ENCODE measurements around the gene NALCN. TPM values are rescaled to one million over a fixed set of nuclear protein-coding genes. Genes with fewer than 3 reads are reported as not detected.

NALCN gene
- total and polyA plus RNA-seq, 2 of the 8 experiments (the other 6 are each of a cell fraction or from before 2014, with no cell fraction given), result 0.26 to 0.54 TPM

GRCh38 chr13:101209206-101209893 lies 207.0 kb downstream of the NALCN start:
- no peak for FAIRE-seq
- WGBS, 2 experiments (ENCODE audit: extremely low coverage in 1 of 2, insufficient coverage in 1 of 2, insufficient read length in 1 of 2, insufficient replicate concordance in 2 of 2, low coverage in 1 of 2, low lambda C conversion rate in 2 of 2, missing lambda C conversion rate in 1 of 2), result 92% methylated on average over 4 of the region's 4 CpGs; no CpG with 5 or more reads in 1 of the 2 experiments
- TF ChIP-seq KDM5A (IDR thresholded peaks at IDR 0.05; ENCODE audit: low read length) (no peak), RFX5 (IDR thresholded peaks at IDR 0.05; ENCODE audit: borderline replicate concordance, low read depth, low read length) (no peak), ASH2L (IDR thresholded peaks at IDR 0.05; ENCODE audit: low read length) (no peak), SIX5 (IDR thresholded peaks at IDR 0.05; ENCODE audit: low read depth, low read length) (no peak), RXRA (IDR thresholded peaks at IDR 0.05; ENCODE audit: insufficient read depth, low read depth, low read length) (no peak), KDM4A (IDR thresholded peaks at IDR 0.05; ENCODE audit: low read depth, low read length, severe bottlenecking) (no peak), GABPA (IDR thresholded peaks at IDR 0.05; ENCODE audit: borderline replicate concordance, insufficient read depth, low read length) (no peak), CBX5 (IDR thresholded peaks at IDR 0.05; ENCODE audit: low read depth, low read length) (no peak), SAP30 (IDR thresholded peaks at IDR 0.05; ENCODE audit: insufficient read depth, insufficient replicate concordance, low read length) (no peak), SIN3A (conservative IDR thresholded peaks at IDR 0.05 in 1 of 2, IDR thresholded peaks at IDR 0.05 in 1 of 2; ENCODE audit: low read depth in 1 of 2, low read length in 2 of 2) (no peak), PHF8 (conservative IDR thresholded peaks at IDR 0.05; ENCODE audit: low read depth, low read length) (no peak), RBBP5 (IDR thresholded peaks at IDR 0.05; ENCODE audit: borderline replicate concordance, low read depth, low read length) (no peak), JUN (IDR thresholded peaks at IDR 0.05; ENCODE audit: low read depth, low read length) (no peak), TCF12 (IDR thresholded peaks at IDR 0.05; ENCODE audit: low read depth, low read length) (no peak)

More at GRCh38 chr13:101209206-101209893, 207.0 kb downstream of the NALCN start:
- Histone ChIP-seq H2BK120ac (replicated peaks; ENCODE audit: low read depth, low read length) (no peak overlapping the region), H3K79me1 (ENCODE audit: low read depth, low read length) (no peaks in the 10 kb centered on the region), H2BK20ac (ENCODE audit: low read length) (no peak overlapping the region), H4K20me1 (replicated peaks in 1 of 2; ENCODE audit: control insufficient read depth in 1 of 2, insufficient read depth in 2 of 2, low read length in 2 of 2) (no peaks in the 10 kb centered on the region), H2AFZ (ENCODE audit: low read length) (no peak overlapping the region), H3K18ac (ENCODE audit: extremely low read depth, low read length) (no peak overlapping the region), H3K36me3 (ENCODE audit: control insufficient read depth in 2 of 4, insufficient read depth in 4 of 4, low read length in 3 of 4) (no peaks in the 10 kb centered on the region), H4K8ac (ENCODE audit: extremely low read depth, insufficient read depth, low read length) (no peak overlapping the region), H3K9ac (replicated peaks in 1 of 4; ENCODE audit: extremely low read depth in 1 of 4, low read depth in 3 of 4, low read length in 3 of 4) (no peak overlapping the region), H4K91ac (replicated peaks; ENCODE audit: insufficient read length, low read length) (no peak overlapping the region), H2AK5ac (ENCODE audit: low read depth, low read length) (no peak overlapping the region), H3K4me1 (replicated peaks in 1 of 4; ENCODE audit: control insufficient read depth in 3 of 4, insufficient read depth in 4 of 4, low read length in 3 of 4) (no peaks in the 10 kb centered on the region), H3K79me2 (ENCODE audit: control insufficient read depth in 1 of 2, insufficient read depth in 2 of 2, low read length in 2 of 2) (no peaks in the 10 kb centered on the region), H3K27me3 (replicated peaks in 1 of 4; ENCODE audit: control insufficient read depth in 3 of 4, extremely low read depth in 1 of 4, insufficient read depth in 3 of 4, low read length in 3 of 4) (no peaks in the 10 kb centered on the region), H3K27ac (ENCODE audit: low read depth, low read length) (no peak overlapping the region), H3K4ac (replicated peaks; ENCODE audit: insufficient read length, low read depth, low read length) (no peak overlapping the region), H3K23me2 (ENCODE audit: low read depth, low read length) (no peaks in the 10 kb centered on the region), H2BK5ac (ENCODE audit: low read depth, low read length) (no peak overlapping the region), H2BK15ac (ENCODE audit: low read length) (no peak overlapping the region), H3K23ac (ENCODE audit: insufficient read length) (no peak overlapping the region), H3K4me2 (ENCODE audit: insufficient read depth in 1 of 2, low read depth in 2 of 2, low read length in 2 of 2) (no peak overlapping the region), H3K9me3 (ENCODE audit: insufficient read depth in 2 of 2, low read depth in 1 of 2, low read length in 1 of 2) (no peaks in the 10 kb centered on the region), H3K14ac (ENCODE audit: insufficient read length) (no peak overlapping the region), H2BK12ac (ENCODE audit: low read depth, low read length) (no peak overlapping the region), H3K56ac (replicated peaks; ENCODE audit: insufficient read length, low read depth, low read length) (no peak overlapping the region), H3K4me3 (ENCODE audit: extremely low read depth in 1 of 4, insufficient read depth in 2 of 4, low read depth in 3 of 4, low read length in 4 of 4) (no peak overlapping the region), H4K5ac (ENCODE audit: insufficient read length, low read depth, low read length) (no peak overlapping the region)
- no peak for DNase-seq (ENCODE audit: low read depth in 1 of 2, low spot score in 2 of 2)
- POLR2A ChIA-PET (ENCODE audit: partially characterized antibody), result no interaction called here
- CTCF ChIA-PET (ENCODE audit: partially characterized antibody), result no interaction called here

Measured in H1 (cell line).